PC-3 (cell line): ENCODE measurements around the gene EDC3. TPM values are rescaled to one million over a fixed set of nuclear protein-coding genes. Genes with fewer than 3 reads are reported as not detected.

Experiments used
- ATAC-seq: fragments of 200-7000 bp; cut with Tn5 transposase; 2 replicates; pipeline ENCODE4 v1.9.1; 2020; ENCODE audit warnings: mild to moderate bottlenecking, moderate library complexity
- BruUV-seq: library from RNA; stranded (reverse); fragments of 400-500 nt; replicated peaks from 2 replicates; lab custom pipeline; 2021; lab: Mats Ljungman, UMichigan
- CTCF ChIA-PET: fragments of 300-600 bp; sonication (Branson Sonifier 250); formaldehyde crosslinking; loops from one replicate; lab custom pipeline; 2022; ENCODE audit warnings: antibody characterized with exemption; lab: Charles Lee
- POLR2A ChIA-PET: fragments of 300-600 bp; sonication (Branson Sonifier 250); formaldehyde crosslinking; loops from one replicate; lab custom pipeline; 2022; ENCODE audit warnings: antibody characterized with exemption; ENCODE audit not compliant: unreplicated experiment; lab: Charles Lee
- DNase-seq: peaks from one replicate; pipeline ENCODE4 v3.0.0-alpha.2; 2015
- H2AFZ ChIP-seq: fragments of 300-600 bp; sonication (generic); 2 replicates; pipeline ENCODE4 v1.6.0; 2016; ENCODE audit warnings: antibody characterized with exemption, low read length
- H3F3A ChIP-seq: fragments of 300-600 bp; sonication (generic); one replicate; pipeline ENCODE4 v1.6.0; 2017; ENCODE audit warnings: antibody characterized with exemption, low read length, control low read depth, mild to moderate bottlenecking; ENCODE audit not compliant: unreplicated experiment
- H3K27ac ChIP-seq: fragments of 300-600 bp; sonication (generic); 2 replicates; pipeline ENCODE4 v1.5.1; 2016; ENCODE audit warnings: mild to moderate bottlenecking, low read length
- H3K27me3 ChIP-seq: fragments of 300-600 bp; sonication (generic); 2 replicates; pipeline ENCODE4 v1.6.1; 2016; ENCODE audit warnings: low read length, mixed read lengths
- H3K36me3 ChIP-seq: fragments of 300-600 bp; sonication (generic); 2 replicates; pipeline ENCODE4 v1.6.1; 2016; ENCODE audit warnings: low read depth, mixed run types, low read length, mixed read lengths
- H3K4me1 ChIP-seq: fragments of 300-600 bp; sonication (generic); 2 replicates; pipeline ENCODE4 v1.5.1; 2016; ENCODE audit warnings: low read length; ENCODE audit not compliant: insufficient read depth
- H3K4me2 ChIP-seq: fragments of 300-600 bp; sonication (generic); 2 replicates; pipeline ENCODE4 v1.6.0; 2016; ENCODE audit warnings: low read length
- H3K4me3 ChIP-seq: fragments of 300-600 bp; sonication (generic); 2 replicates; pipeline ENCODE4 v1.5.1; 2016; ENCODE audit warnings: mild to moderate bottlenecking, low read length, mixed read lengths
- H3K79me2 ChIP-seq: fragments of 300-600 bp; sonication (generic); 2 replicates; pipeline ENCODE4 v1.6.1; 2017; ENCODE audit warnings: low read length, mixed read lengths
- H3K9ac ChIP-seq: fragments of 300-600 bp; sonication (generic); 2 replicates; pipeline ENCODE4 v1.6.0; 2016; ENCODE audit warnings: mild to moderate bottlenecking, low read length
- H3K9me2 ChIP-seq: fragments of 300-600 bp; sonication (generic); replicated peaks from 2 replicates; pipeline ENCODE4 v1.6.1; 2016; ENCODE audit warnings: mixed run types, low read length, mixed read lengths
- H3K9me3 ChIP-seq: fragments of 300-600 bp; sonication (generic); 2 replicates; pipeline ENCODE4 v1.6.1; 2016; ENCODE audit warnings: low read length, mixed read lengths
- H4K20me1 ChIP-seq: fragments of 300-600 bp; sonication (generic); 2 replicates; pipeline ENCODE4 v1.6.1; 2016; ENCODE audit warnings: low read length, mixed read lengths
- CTCF ChIP-seq: fragments of 300-600 bp; sonication (generic); conservative IDR thresholded peaks from 2 replicates; pipeline ENCODE4 v1.5.1; 2017; ENCODE audit warnings: antibody characterized with exemption, low read depth, mild to moderate bottlenecking, low read length
- EZH2 ChIP-seq: fragments of 300-600 bp; sonication (generic); IDR thresholded peaks from one replicate; pipeline ENCODE4 v1.6.1; 2017; ENCODE audit warnings: antibody characterized with exemption, mild to moderate bottlenecking, low read length; ENCODE audit not compliant: unreplicated experiment
- EZH2phosphoT487 ChIP-seq: fragments of 300-600 bp; sonication (generic); IDR thresholded peaks from 2 replicates; pipeline ENCODE4 v1.6.1; 2018; ENCODE audit warnings: mild to moderate bottlenecking, antibody characterized with exemption, low read length, borderline replicate concordance
- intact Hi-C: fragments of 100-400 bp; cut with micrococcal nuclease; formaldehyde crosslinking; loops from 2 replicates; pipeline ENCODE4 v1.9.0; 2023
- total RNA-seq: library from RNA; depleted of rRNA; stranded (reverse); fragments of >200 nt; gene quantifications from 2 replicates; pipeline ENCODE4 v1.2.3, GENCODE V29; 2014

EDC3 gene
- total RNA-seq, 1 experiment from 2014 or later = 9.9 TPM

- no peaks in the 10 kb centered on the region for H3K27me3 ChIP-seq
- H4K20me1 ChIP-seq = peaks cover 44% of the 10 kb centered on the region
- H3K27ac ChIP-seq = no peak overlapping the region
- H3K4me2 ChIP-seq = no peak overlapping the region
- CTCF ChIA-PET = interaction anchor here (0.7 kb wide), 1 partner anchor 246 kb away, joined by 3 read pairs; no protein-coding TSS in a partner anchor
- no peak overlapping the region for H3K4me3 ChIP-seq
- peaks cover 16% of the 10 kb centered on the region for H3K4me1 ChIP-seq
- no peaks in the 10 kb centered on the region for H3F3A ChIP-seq
- H3K9me2 ChIP-seq = no peaks in the 10 kb centered on the region
- BruUV-seq = no TSS peak
- ATAC-seq (no peak), DNase-seq (no peak)
- H3K9ac ChIP-seq = no peak overlapping the region
- POLR2A ChIA-PET = interaction anchor here (0.6 kb wide), 1 partner anchor 222 kb away, joined by 3 read pairs; no protein-coding TSS in a partner anchor
- no peak for TF ChIP-seq EZH2phosphoT487
- TF ChIP-seq EZH2 = no peak
- TF ChIP-seq CTCF = no peak
- peaks cover 46% of the 10 kb centered on the region for H3K36me3 ChIP-seq
- no peak overlapping the region for H2AFZ ChIP-seq
- intact Hi-C loops = loop anchor here (5.0 kb wide), 1 partner anchor 247 kb away; no protein-coding TSS in a partner anchor
- peaks cover 76% of the 10 kb centered on the region for H3K79me2 ChIP-seq
- H3K9me3 ChIP-seq = no peaks in the 10 kb centered on the region
Observed at GRCh38 chr15:74618841-74619596, 76.8 kb downstream of the EDC3 start.

- CTCF ChIA-PET = interaction anchor here (0.6 kb wide), 1 partner anchor 18 kb away, joined by 4 read pairs; no protein-coding TSS in a partner anchor
- H3K9me3 ChIP-seq = no peaks in the 10 kb centered on the region
- POLR2A ChIA-PET = interaction anchor here (0.6 kb wide), 2 partner anchors 155 to 183 kb away, joined by 5 to 16 read pairs; no protein-coding TSS in a partner anchor
- H3K4me1 ChIP-seq = peaks cover 16% of the 10 kb centered on the region
- H2AFZ ChIP-seq = no peak overlapping the region
- peaks cover 35% of the 10 kb centered on the region for H4K20me1 ChIP-seq
- TF ChIP-seq CTCF (no peak), EZH2phosphoT487 (no peak), EZH2 (no peak)
- no TSS peak for BruUV-seq
- DNase-seq = no peak
- no peak overlapping the region for H3K27ac ChIP-seq
- no peak for ATAC-seq
- peak overlapping the region; percentile 98 for H3K9ac ChIP-seq
- peak overlapping the region; percentile 100 for H3K4me3 ChIP-seq
- intact Hi-C loops = loop anchor here (2.0 to 5.0 kb wide), 2 partner anchors 156 to 245 kb away; partner anchors contain the start of gene UBL7
- no peaks in the 10 kb centered on the region for H3K27me3 ChIP-seq
- H3F3A ChIP-seq = no peaks in the 10 kb centered on the region
- H3K36me3 ChIP-seq = peaks cover 27% of the 10 kb centered on the region
- H3K79me2 ChIP-seq = peaks cover 69% of the 10 kb centered on the region
- no peaks in the 10 kb centered on the region for H3K9me2 ChIP-seq
- H3K4me2 ChIP-seq = peak overlapping the region; percentile 99
Observed at GRCh38 chr15:74616996-74617395, 78.8 kb downstream of the EDC3 start.
